Hematopoietic multipotent progenitor cell treated with erythropoietin and hydrocortisone succinate and interleukin-3 and kit ligand, for 8 days (in vitro differentiated cells): ENCODE results near the gene PLEKHJ1.

ENCODE experiments used
- DNase-seq: peaks from one replicate; pipeline ENCODE4 v3.0.0-alpha.2; 2015

Gene PLEKHJ1

DNA sequence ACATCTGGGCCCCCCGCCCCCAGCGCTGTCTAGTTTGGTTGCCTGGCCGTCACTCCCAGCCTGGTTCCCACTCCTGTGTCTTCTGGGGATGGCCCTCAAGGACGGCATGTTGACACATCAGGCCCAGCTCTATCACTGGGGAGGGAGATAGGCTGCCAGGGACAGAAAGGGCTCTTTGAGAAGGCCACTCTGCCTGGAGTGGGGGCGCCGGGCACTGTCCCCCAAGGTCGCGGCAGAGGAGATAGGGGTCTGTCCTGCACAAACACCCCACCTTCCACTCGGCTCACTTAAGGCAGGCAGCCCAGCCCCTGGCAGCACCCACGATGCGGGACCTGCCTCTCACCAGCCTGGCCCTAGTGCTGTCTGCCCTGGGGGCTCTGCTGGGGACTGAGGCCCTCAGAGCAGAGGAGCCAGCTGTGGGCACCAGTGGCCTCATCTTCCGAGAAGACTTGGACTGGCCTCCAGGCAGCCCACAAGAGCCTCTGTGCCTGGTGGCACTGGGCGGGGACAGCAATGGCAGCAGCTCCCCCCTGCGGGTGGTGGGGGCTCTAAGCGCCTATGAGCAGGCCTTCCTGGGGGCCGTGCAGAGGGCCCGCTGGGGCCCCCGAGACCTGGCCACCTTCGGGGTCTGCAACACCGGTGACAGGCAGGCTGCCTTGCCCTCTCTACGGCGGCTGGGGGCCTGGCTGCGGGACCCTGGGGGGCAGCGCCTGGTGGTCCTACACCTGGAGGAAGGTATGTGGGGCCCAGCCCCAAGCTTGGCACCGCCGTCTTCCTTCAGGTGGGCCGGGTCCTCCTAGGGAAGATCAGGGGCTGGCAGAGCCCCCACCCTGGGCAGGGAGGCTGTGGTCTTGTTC is 13.1 kb upstream of the PLEKHJ1 start, which contains the start of gene AMH:
TSS of gene AMH (plus strand) at position 314 of the 857 bp plus-strand sequence. CDS start at position 324, 10 bp downstream.
- no peak for DNase-seq

DNA sequence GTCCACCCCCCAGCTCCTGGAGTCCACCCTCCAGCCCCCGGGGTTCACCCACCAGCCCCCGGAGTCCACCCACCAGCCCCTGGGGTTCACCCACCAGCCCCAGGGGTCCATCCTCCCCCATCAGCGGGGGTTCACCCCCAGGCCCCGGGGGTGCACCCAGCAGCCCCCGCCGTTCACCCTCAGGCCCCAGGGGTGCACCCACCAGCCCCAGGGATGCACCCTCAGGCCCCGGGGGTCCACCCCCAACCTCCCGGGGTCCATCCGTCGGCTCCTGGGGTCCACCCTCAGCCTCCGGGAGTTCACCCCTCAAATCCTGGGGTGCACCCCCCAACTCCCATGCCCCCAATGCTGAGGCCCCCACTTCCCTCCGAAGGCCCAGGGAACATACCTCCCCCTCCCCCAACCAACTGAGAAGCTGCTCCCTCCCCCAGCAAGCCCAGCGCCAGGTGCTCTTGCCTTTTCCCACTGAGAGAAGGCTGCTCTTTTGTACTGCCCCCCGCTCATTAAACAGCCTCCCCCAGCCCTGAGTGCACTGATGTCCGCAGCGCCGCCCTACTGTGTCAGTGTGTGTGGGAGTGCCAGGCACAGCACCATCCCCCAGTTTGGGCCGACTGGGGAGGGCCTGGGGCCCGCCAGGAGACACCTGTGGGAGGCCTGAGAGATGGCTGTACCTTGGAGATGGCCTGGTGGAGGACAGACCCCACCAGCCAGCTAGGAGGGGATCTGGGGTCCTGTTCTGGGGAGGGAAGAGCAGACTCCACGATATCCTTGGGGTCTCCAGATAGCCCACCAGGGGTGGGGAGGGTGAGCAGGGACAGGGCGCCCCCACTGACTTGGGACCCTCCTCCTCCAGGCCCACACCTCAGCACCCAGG is 12.2 kb upstream of the PLEKHJ1 start:
- no peak for DNase-seq

DNA sequence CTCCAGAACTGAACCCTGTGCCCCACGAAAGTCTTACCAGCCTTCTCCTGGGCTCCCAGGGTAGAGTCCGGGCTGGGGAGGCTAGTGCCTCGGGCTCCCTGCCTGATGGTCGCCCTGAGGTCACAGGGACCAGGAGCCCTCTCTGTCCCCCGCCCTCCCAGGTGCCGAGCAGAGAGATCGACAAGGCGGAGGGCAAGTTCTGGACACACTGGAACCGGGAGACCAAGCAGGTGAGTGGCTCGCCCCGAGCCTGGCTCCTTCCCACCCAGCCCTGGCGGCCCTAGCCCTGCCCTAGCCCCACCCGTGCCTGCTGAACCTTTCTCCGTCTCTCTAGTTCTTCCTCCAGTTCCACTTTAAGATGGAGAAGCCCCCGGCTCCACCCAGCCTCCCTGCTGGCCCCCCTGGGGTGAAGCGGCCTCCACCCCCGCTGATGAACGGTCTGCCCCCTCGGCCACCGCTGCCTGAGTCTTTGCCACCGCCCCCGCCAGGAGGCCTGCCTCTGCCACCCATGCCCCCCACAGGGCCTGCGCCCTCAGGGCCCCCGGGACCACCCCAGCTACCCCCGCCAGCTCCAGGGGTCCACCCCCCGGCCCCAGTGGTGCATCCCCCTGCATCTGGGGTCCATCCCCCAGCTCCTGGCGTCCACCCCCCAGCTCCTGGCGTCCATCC is 11.4 kb upstream of the PLEKHJ1 start:
- no peak for DNase-seq

DNA sequence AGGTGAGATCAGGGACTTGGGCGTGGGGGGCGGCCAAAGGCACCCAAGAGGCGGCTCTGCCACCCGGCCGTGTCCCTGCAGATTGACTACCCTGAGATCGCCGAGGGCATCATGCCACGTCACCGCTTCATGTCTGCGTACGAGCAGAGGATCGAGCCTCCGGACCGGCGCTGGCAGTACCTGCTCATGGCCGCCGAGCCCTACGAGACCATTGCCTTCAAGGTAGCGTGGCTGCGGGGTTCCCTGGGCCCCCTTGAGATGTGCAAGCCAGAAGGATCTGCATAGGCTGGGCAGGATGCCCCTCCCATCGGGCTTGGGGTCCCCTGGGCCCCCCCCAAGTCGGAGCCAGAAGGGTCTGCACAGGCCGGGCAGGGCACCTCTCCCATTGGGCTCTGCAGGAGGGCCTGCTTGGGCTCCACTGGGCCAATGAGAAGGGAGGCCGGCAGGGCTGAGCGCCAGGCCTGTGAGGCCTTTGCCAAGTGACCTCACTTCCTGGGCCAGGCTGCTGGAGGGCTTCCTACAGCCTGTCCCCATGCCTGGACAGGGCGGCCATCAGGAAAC is 10.8 kb upstream of the PLEKHJ1 start:
- DNase-seq = no peak

DNA sequence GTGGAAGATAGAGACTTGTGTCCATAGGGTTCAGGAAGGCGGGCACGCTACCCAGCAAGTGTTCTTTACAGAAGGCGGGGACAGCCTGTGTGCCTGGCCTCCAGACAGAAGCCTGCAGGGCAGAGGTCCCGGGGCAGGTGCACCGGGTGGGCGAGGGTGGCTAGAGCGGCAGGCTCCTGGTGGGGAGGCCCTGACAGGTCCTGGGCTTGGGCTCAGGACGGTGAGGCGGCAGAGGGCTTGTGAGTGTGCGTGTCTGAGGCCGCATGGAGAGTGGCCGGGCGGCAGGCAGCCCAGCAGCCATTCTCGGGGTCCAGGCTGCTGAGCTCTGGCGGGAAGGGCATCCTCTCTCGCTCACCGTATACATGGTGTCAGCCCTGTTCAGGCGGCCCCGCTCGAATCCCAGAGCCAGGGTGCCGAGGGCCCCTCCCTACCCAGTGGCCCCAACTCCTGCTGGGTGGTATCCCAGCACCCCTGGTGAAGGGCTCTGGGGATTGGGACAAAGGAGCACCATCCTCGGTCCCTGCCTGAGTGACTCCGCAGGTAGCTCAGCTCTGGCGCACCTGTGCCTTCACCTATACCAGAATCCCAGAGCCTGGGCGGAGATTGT is 10.0 kb upstream of the PLEKHJ1 start:
- no peak for DNase-seq

DNA sequence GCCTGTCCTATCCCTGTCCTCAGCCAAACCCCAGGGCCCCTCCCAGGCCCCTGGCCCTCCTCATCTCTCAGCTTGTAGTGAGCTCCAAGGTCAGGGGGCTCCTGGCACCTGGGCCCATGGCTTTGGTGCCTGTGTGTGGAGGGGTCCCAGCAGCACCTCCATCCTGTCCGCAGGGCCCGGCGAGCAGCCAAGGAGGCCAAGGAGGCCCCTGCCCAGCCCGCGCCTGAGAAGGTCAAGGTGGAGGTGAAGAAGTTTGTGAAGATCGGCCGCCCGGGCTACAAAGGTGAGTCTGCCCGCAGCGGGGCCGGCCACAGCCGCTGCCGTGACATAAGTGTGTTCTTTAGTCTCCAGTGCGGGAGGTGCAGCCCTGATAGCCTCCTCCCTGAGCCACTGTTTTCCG is 9.1 kb upstream of the PLEKHJ1 start:
- DNase-seq = no peak

DNA sequence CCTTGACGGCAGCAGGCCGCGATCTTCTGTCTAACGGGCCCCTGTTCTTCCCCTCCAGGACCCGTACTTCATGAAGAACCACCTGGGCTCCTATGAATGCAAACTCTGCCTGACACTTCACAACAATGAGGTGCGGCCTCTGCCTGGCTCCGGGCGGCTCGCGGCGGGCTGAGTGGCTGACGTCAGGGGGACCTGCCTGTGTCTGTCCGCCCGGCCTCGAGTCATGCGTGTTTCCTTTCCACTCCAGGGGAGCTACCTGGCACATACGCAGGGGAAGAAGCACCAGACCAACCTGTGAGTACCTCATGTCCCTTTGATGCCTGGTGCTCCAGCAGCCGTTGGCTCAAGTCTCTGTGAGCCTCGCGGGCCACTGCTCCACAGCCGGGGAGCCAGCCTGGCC is 8.4 kb upstream of the PLEKHJ1 start:
- DNase-seq = no peak

DNA sequence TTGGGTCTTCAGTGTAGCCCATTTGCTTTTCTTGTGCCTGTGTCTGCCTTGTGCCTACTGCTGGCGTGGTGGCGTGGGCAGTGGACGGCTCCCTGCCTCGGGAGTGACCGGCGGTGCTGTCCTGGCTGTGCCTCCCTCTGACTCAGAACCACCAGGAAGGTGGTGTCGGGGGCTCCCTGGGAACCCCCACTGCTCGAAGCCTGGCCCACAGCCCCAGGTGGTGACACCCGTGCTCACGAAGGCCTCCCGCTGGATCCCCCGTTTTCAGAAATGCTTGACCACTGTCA is 7.9 kb upstream of the PLEKHJ1 start:
- no peak for DNase-seq

DNA sequence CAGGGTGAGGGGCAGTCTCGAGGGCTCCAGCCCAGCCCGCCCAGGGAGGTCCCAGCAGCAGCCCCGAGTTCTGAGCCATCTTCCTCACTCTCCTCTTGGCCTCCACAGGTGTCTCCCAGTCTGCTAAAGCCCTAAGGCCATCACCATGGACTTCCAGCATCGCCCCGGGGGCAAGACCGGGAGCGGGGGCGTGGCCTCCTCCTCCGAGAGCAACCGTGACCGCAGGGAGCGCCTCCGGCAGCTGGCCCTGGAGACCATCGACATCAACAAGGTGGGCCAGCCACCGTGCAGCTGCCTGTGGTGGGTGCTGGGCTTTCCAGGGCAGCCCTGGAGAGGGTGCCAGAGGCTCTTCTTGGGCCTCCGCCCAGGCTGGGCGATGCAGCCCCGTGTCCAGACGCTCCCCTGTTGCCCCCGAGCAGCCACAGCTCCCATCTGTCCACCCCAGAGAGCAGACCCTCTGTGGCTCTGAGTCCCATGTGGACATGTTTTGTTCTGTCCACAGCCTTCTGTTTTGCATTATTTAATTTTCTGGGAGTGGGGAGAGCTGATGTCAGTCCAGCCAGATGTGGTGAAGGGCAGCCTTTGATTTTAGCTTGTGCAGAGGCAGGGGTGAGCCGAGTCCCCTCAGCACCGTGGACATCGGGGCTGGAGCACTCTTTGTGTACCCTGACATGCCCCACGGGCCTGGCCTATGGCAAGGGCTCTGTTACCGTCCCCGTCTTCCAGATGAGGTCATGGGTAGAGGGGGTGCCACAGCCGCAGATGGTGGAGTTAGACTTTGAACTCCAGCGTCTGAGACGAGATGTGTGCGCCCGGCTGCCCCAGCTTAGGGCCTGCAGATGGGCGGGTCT is 7.4 kb upstream of the PLEKHJ1 start:
- no peak for DNase-seq

DNA sequence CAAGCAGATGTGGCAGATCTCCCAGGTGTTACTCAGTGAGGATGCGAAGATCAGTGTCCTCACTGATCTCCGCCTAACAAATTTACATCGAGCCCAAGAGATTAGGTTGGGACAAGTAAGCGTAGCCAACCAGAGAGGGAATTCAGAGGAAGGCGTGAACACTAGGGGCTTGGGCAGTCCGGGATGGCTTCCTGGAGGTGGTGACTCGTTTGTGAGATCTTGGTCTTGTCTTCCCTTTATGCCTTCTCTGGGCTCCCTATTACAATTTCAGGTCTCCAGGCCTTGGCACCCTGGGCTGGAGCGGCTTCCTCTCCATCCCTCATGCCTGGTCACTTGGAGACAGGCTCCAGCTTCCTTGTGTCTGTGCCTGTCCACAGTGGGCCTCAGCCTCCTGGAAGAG is 6.7 kb upstream of the PLEKHJ1 start:
- no peak for DNase-seq

DNA sequence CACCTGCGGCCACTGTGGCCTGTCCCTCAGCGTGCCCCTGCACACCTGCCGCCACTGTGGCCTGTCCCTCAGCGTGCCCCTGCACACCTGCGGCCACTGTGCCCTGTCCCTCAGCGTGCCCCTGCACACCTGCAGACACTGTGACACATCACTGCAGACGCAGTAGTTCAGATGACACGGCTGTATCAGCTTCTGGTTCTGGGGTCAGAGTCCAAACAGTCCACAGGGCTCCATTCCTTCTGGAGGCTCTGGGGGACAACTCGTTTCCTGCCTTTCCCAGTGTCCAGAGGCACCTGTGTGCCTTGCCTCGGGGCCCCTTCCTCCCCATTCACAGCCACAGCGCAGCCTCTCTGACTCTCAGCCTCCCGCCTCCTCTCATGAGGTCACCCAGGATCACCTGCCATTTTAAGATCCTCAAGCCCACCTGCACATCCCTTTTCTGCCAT is 6.0 kb upstream of the PLEKHJ1 start:
- DNase-seq = no peak

DNA sequence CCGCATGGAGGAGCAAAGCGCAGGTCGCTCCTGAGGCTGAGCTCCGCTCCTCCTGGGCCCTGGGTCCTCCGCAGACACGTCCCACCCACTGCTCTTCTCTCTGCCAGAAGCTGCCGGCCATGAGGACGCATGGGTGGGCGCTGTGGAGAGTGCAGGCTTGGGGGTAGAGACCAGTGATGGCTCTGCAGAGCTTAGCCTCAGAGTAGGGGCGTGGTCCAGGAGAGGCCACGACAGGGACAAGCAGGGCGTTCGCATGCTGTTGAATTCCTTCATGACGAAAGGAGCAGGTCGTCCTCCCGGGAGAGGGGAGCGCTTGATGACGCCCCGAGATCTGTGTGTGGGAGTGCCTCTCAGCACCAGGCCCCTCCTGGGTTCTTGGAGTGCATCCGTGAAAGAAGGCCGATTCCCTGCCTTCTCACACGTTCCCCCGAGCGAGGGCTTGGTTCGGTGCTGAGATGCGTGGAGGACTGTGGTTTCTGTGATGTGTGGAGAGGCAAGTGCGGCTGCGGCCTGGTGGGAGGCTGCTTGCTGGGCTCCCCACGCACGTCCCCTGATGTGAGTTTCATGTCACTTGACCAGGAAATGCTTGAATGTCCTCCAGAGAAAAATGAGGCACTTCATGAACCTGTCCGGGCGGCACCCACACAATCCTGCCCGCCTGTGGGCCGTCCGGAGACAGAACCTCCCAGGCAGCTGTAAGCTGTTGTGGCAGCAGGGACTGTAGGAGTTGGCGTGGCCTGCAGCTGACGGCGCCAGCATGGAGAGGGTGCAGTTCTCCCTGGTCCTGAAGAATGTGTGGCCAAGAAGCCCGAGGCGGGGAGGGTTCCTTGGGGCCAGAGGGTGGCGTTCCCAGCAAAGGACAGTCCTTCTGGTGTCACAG is 5.0 kb upstream of the PLEKHJ1 start:
- no peak for DNase-seq

DNA sequence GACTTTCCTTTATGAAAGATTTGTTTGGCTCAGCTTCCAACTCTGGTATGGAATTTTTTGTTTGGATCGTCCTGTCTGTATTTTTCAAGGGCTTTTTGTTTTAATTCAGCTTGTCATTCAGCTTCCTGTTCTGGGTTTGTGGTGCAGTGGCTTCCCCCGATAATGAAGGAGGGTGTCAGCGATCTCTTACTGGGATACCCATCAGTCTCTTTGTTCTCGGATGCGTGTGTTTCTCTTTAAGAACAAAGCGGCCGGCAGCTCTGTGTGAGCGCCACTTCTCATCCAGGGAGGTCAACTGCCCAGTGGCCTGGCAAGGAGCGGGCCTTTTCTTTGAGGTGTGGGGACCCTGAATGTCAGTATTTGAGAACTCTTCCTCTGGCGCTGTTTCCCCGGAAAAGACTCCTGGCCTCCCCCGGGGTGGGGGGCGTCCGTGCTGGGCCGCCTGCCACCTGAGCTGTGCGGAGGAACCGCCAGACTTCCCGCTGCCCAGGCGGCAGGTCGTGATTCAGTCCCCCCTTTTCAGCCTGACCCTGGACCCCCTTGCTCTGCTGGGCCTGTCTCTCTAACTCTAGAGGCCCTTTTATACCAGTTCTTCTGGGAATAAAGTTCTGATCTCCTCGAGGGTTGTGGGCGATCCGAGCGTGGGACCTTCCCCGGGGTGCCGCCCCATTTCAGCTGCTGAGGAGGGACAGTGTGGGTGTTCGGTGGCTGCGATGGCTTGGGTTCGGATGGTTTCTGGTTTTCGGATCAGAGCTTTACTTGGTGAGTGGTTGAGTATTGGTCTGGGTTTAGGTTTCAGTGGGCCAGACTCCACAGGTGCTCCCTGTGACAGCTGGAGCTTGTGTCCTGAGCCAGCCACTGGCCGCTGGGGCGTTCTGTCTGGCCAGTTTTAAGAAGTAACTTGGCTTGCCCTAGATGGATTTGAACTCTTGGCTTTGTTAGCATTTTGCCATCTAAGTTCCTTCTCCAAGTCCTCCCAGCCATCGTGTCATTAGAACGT is 3.9 kb upstream of the PLEKHJ1 start:
- DNase-seq = peak; percentile 74

DNA sequence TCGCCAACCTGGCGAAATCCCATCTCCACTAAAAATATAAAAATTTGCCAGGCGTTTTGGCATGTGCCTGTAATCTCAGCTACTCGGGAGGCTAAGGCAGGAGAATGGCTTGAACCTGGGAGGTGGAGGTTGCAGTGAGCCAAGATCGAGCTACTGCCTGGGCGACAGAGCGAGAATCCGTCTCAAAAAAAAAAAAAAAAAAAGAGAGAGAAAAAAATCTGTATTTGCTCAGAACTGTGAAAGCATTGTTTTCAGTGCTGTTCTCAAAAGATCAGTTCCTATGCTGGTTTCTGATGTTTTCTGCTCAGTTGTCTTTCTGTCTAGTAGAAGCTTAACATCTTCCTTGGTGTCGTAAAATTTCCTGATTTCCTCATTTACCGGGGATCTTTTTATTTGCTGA is 3.0 kb upstream of the PLEKHJ1 start:
- no peak for DNase-seq

DNA sequence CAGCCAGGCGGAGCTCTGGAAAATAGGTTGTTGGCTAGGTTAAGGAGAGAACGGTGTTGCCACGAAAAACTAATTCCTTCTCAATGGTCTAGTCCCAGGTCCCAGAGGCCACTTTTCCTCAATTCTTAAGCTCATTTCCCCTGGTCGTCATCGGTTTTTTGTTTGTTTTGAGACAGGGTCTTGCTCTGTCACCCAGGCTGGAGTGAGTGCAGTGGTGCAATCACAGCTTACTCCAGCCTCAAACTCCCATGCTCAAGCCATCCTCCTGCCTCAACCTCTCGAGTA is 1.7 kb upstream of the PLEKHJ1 start:
- no peak for DNase-seq

DNA sequence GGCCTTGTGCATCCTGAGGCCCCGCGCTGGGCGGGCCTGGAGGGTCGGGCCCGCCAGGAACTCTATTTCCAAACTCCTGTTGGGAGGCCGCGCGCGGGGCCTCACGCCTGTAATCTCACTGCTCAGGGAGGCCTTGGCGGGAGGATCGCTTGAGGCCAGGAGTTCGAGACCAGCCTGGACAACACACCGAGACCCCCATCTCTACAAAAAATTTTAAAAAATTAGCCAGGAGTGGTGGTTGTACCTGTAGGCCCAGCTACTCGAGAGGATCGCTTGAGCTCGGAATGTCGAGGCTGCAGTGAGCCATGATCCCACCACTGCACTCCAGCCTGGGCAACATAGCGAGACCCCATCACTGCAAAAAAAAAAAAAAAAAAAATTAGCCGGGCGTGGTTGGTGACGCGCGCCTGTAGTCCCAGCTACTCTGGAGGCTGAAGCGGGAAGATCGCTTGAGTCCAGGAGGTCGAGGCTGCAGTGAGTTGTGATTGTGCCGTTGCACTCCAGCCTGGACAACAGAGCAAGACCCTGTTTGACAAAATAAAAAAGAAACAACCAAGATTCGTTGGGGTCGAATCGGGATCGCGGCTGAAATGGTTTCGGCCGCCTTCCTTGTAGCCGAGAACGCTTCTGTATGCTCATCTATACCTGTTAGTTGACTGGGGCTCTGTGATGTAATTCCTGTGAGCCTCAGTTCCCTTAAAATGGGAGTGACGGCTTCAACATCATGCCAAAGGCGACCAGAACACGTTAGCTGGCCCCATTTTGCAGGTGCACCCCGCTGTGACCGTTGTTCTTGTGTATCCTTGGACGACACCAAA is 1.1 kb upstream of the PLEKHJ1 start:
- DNase-seq = no peak

DNA sequence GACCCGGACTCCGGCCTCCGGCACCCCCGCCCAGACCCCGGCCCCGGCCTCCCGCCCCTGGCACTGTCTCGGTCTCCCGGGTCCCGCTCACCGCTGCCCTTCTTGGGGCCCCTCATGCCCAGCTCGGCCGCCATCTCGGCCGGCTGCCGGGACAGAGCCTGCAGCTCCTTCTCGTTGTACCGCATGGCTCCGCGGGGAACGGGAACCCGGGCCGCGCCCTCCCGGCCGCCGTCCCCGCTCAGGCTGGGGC is 140 bp downstream of the PLEKHJ1 start:
- DNase-seq = no peak

DNA sequence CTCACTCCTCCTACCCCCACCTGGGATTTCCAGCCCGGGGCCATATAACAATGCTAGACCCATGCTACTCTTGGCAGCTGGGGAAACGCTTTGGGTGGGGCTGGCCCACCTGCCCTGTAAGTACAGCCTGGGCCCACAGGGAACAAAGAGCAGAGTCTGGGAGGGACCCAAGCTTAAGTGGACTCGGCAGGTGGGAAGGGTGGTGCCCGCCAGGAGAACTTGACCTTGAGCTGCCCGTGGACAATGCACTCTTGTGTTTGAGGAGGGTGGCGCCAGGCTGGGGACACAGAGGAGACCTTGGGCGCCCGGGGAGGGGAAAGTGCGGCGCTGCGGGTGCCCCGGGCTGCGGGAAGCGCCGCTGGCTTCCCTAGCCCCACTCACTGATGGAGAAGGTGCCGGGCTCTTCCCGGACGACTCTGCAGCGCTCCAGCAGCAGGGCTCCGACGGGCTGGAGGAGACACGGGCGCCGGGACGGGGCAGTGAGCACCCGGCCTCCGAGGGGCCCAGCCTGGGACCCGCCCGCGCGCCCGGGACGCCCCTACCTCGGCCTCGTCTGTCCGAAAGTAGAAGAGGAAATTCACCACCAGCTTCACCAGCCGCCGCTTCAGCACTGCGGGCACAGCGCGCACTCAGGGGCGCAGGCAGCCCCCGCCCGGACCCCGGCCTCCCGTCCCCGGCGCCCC is 607 bp downstream of the PLEKHJ1 start:
- DNase-seq = peak; percentile 31

DNA sequence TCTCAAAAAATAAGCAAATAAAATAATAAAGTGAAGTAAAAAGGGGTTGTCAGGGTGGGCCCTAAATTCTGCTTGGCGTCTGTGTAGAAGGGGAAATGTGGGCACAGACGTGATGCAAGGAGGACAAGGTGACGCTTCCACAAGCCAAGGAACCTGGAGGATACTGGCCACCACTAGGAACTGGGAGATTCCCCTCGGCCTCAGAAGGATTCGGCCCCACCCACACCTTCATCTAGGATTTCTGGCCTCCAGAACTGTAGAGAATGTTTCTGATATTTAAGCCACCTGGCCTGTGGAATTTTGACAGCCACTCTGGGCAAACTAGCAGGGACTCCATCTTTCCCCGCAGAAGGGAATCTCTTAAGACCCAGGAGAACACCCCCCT is 1.1 kb downstream of the PLEKHJ1 start:
- no peak for DNase-seq
